GM12865 (cell line): ENCODE measurements around the gene FDXACB1.
"Not testable (repeated sequence)": the region's sequence is repeated elsewhere in the genome, so short reads cannot be mapped to it uniquely, and the experiment has no call there.

Experiments
- DNase-seq: peaks from one replicate; pipeline ENCODE4 v3.0.0; 2010; ENCODE audit warnings: low read depth
- H3K4me3 ChIP-seq: 2 replicates; pipeline ENCODE4 v1.5.1; 2011; ENCODE audit warnings: mild to moderate bottlenecking, low read depth, low read length, control low read depth
- TF ChIP-seq, protein P1 (sequence below): IDR thresholded peaks from 2 replicates; pipeline ENCODE4 v1.5.1; 2011; ENCODE audit warnings: low read length, control low read depth, low read depth, inconsistent platforms; ENCODE audit not compliant: insufficient read depth; ENCODE audit errors: missing control alignments

FDXACB1 gene

DNA sequence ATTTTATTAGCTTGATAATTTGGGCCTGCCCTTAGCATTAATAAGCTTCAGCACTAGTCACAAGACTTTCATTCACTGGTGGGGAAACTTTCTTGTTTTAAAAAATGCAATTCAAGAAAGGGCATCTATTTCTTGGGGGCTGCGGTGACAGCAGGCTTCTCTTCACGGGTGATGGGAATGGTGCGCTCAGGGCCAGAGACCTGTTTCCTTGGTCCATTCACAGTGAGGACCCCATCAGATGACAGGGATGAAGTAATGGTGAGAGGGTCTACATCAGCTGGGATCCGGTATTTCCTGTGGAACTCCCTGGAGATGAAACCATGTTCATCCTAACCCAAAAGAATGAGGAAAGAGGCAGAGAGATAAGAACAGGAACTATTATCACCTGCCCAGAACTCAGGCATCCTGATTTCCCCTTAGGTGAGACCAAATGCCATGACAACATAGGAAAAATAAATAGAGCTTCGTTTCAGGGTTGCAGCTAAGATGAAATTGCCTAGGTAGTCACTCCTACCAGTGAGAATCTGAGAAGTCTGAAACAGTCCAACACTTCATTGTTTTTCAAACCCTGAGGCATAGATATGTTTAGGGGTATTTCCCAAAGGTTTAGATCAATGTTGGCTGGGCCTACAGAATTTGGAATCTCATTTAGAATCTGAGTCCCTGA lies 29.8 kb upstream of the FDXACB1 start:
- DNase-seq: no peak
- TF ChIP-seq, protein P1, sequence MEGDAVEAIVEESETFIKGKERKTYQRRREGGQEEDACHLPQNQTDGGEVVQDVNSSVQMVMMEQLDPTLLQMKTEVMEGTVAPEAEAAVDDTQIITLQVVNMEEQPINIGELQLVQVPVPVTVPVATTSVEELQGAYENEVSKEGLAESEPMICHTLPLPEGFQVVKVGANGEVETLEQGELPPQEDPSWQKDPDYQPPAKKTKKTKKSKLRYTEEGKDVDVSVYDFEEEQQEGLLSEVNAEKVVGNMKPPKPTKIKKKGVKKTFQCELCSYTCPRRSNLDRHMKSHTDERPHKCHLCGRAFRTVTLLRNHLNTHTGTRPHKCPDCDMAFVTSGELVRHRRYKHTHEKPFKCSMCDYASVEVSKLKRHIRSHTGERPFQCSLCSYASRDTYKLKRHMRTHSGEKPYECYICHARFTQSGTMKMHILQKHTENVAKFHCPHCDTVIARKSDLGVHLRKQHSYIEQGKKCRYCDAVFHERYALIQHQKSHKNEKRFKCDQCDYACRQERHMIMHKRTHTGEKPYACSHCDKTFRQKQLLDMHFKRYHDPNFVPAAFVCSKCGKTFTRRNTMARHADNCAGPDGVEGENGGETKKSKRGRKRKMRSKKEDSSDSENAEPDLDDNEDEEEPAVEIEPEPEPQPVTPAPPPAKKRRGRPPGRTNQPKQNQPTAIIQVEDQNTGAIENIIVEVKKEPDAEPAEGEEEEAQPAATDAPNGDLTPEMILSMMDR: no peak
- H3K4me3 ChIP-seq: no peak overlapping the region

DNA sequence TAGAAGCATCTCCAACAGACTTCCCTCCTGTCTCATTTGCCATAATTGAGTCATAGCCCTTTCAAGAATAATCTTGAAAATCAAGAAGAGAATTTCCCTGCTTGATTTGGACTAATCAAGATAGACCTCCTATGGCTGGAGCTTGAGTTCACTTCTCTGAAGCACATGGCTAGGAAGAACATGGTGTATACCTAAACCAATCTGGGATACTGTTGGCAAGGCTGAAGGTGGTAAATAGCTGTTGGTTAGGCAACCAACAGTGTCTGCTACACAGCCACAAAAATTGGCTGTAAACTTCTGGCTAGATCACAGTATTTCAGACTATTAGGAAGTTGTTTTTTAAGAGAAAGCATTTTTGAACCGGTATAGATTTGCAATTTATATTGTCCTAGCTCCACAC lies 27.7 kb upstream of the FDXACB1 start:
- no peak overlapping the region for H3K4me3 ChIP-seq
- DNase-seq: no peak
- TF ChIP-seq, protein P1: no peak

DNA sequence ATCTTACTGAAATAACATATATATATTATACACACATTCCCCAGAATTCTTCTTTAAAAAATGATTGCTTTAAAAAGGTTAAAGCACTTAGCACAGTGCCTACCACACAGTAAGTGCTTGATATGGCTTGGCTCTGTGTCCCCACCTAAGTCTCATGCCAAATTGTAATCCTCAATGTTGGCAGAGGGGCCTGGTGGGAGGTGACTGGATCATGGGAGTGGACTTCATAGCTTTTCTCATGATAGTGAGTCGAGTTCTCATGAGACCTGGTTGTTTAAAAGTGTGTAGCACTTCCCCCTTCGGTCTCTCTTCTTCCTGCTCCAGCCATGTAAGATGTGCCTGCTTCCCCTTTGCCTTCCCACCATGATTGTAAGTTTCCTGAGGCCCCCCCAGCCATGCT lies 26.4 kb upstream of the FDXACB1 start:
- H3K4me3 ChIP-seq: no peak overlapping the region
- TF ChIP-seq, protein P1: no peak
- no peak for DNase-seq

DNA sequence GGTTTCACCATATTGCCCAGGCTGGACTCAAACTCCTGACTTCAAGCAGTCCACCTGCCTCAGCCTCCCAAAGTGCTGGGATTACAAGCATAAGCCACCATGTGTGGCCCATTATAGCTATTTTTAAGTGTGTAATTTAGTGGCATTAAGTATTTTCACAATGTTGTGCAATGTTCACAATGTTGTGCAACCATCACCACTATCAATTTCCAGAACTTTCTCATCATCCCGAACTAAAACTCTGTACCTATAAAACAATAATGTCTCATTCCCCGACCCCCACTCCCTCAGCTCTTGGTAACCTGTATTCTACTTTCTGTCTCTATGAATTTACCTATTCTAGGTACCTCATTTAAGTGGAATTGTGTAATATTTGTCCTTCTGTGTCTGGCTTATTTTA lies 7.9 kb upstream of the FDXACB1 start:
- no peak overlapping the region for H3K4me3 ChIP-seq
- TF ChIP-seq, protein P1: no peak
- DNase-seq: no peak

DNA sequence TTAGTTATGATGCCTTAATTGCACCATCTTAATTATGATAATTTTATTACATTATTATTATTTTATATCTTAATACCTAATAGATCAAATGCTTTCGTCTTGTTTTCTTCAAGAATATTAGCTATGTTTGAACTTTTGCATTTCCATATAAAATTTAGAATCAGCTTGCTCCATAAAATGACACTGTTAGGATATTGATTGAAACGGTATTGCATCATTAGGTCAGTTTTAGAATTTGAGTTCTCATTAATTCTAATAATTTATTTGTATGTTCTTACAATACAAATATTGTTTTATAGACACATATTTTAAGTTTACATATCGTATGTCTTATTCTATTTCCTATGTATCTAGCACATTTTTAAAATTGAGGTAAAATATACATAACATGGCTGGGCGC lies 7.1 kb upstream of the FDXACB1 start:
- TF ChIP-seq, protein P1: no peak
- DNase-seq: no peak
- H3K4me3 ChIP-seq: no peak overlapping the region

DNA sequence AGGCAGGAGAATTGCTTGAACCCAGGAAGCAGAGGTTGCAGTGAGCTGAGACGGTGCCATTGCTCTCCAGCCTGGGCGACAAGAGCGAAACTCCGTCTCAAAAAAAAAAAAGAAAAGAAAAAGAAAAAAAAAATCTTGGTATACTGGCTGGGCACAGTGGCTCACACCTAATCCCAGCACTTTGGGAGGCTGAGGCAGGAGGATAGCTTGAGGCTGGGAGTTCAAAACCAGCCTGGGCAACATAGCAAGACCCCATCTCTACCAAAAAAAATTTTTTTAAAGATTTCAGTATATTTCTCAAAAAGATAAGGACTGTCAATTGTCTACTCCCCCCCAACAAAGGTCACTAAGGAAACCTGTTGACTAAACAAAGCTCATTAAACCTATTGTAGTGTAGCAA lies 6.1 kb upstream of the FDXACB1 start:
- H3K4me3 ChIP-seq, DNase-seq: not testable (repeated sequence)

DNA sequence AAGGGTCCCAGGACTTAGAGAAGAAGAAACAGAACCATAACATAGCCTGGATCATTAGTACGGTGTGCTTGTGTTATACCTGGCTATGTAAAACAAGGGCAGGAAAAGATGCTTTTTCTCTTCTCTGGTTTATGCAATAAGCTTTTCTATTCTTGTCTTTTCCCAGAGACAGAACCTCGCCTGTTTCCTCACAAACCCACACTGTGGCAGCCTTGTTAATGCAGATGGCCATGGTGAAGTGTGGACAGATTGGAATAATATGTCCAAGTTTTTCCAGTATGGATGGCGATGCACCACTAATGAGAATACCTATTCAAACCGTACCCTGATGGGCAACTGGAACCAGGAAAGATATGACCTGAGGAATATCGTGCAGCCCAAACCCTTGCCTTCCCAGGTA lies 3.2 kb upstream of the FDXACB1 start:
- TF ChIP-seq, protein P1: no peak
- H3K4me3 ChIP-seq: no peak overlapping the region
- DNase-seq: no peak
